Measurements from ENCODE around the gene MMP20. TPM values are rescaled to one million over a fixed set of nuclear protein-coding genes. Genes with fewer than 3 reads are reported as not detected.

Gene MMP20
- total and polyA plus RNA-seq, 2 experiments from 2014 or later, result not detected

DNA sequence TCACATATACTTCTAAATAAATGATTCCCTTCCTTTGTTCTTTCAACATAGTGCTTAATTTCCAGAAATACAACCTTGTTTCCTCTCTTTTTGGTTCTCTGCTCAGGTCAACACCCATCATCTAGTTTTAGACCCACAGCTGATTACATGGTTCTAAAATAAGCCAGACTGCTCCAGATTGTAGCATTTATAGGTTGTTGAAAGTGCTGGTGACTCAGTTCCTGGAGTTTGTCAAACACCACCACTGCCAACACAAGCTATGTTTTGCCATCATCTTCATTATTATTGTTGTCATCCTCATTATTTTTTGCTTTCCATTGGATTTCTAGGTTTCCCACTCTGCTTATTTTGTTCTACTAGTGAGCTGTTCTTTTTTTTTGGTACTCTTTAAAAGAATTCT, 22.3 kb upstream of the MMP20 start:
- TF ChIP-seq CTCF (IDR thresholded peaks at IDR 0.05; ENCODE audit: low read depth, low read length), result no peak
- no peak overlapping the region for H3K4me3 ChIP-seq
- H3K36me3 ChIP-seq, result no peaks in the 10 kb centered on the region
- H3K4me1 ChIP-seq (ENCODE audit: low read depth), result no peaks in the 10 kb centered on the region
- H3K27me3 ChIP-seq, result no peaks in the 10 kb centered on the region
- DNase-seq (ENCODE audit: low read depth in 1 of 2, low spot score in 1 of 2), result no peak
- no peaks in the 10 kb centered on the region for H3K9me3 ChIP-seq (ENCODE audit: low read depth)
- no peak overlapping the region for H3K27ac ChIP-seq

GRCh38 chr11:102643941-102644340, 18.8 kb upstream of the MMP20 start:
- no peaks in the 10 kb centered on the region for H3K27me3 ChIP-seq
- no peaks in the 10 kb centered on the region for H3K36me3 ChIP-seq
- H3K4me1 ChIP-seq (ENCODE audit: low read depth), result no peaks in the 10 kb centered on the region
- no peak for DNase-seq (ENCODE audit: low read depth in 1 of 2, low spot score in 1 of 2)
- no peak overlapping the region for H3K4me3 ChIP-seq
- no peak overlapping the region for H3K27ac ChIP-seq
- no peaks in the 10 kb centered on the region for H3K9me3 ChIP-seq (ENCODE audit: low read depth)
- no peak for TF ChIP-seq CTCF (IDR thresholded peaks at IDR 0.05; ENCODE audit: low read depth, low read length)

DNA sequence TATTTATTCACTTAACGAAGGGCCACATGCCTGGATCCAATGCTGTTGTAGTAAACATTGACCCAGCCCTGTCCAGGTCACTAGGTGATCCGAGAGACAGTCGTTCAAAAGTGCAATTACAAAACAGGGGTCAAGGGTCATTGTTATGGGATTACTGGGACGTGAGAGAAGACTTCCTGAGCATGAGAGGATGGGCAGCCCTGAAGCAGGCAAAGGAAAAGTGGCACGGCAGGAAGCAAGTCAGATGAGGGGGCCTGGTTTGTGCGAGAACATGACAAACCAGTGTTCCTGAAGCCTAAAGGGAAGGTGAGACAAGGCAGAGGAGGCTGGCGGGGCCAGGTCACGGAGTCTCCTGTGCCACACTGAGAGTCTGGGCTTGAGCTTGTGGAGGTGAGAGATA, 15.8 kb upstream of the MMP20 start:
- Histone ChIP-seq H3K36me3 (no peaks in the 10 kb centered on the region), H3K4me1 (ENCODE audit: low read depth) (no peaks in the 10 kb centered on the region), H3K27me3 (no peaks in the 10 kb centered on the region), H3K4me3 (no peak overlapping the region), H3K27ac (no peak overlapping the region), H3K9me3 (ENCODE audit: low read depth) (no peaks in the 10 kb centered on the region)
- TF ChIP-seq CTCF (IDR thresholded peaks at IDR 0.05; ENCODE audit: low read depth, low read length), result no peak
- DNase-seq (ENCODE audit: low read depth in 1 of 2, low spot score in 1 of 2), result no peak

DNA sequence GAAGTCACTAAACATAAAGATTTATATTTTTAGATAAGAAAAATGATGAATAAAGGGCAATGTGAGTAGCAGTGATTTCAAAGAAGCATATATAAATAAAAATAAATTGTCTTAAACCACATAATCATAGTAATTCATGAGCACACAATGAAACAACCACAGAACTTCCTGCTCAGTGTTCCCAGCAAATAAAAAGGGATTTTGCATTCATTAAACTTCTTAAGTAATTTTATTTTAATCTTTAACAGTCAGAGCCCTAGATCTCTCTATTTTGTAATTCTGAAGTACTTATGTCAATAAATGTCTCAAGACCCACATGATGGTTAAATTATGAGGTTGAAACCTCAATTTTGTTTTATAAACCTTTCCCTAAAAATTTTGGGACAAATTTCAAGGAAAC, 14.5 kb upstream of the MMP20 start:
- H3K36me3 ChIP-seq, result no peaks in the 10 kb centered on the region
- TF ChIP-seq CTCF (IDR thresholded peaks at IDR 0.05; ENCODE audit: low read depth, low read length), result no peak
- H3K4me1 ChIP-seq (ENCODE audit: low read depth), result no peaks in the 10 kb centered on the region
- H3K4me3 ChIP-seq, result no peak overlapping the region
- no peaks in the 10 kb centered on the region for H3K9me3 ChIP-seq (ENCODE audit: low read depth)
- H3K27ac ChIP-seq, result no peak overlapping the region
- H3K27me3 ChIP-seq, result no peaks in the 10 kb centered on the region
- DNase-seq (ENCODE audit: low read depth in 1 of 2, low spot score in 1 of 2), result no peak

DNA sequence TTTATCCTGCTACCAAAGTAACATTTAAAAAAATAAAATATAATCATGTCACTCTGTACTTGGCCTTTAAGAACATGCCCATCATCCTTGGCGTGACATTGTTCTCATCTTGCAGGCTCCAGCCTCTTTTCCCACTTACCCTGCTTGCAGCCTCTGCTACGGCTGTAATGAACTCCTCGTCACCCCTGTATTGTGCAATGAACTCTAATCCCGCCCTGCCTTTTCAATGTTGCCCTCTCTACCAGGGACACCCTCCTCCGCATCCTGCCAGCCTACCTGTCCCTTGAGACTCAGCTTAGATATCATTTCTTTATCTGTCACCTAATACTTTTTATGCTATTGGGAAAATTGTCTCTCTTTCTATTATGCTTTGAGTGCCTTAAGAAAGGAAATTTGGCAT, 12.6 kb upstream of the MMP20 start:
- Histone ChIP-seq H3K27me3 (no peaks in the 10 kb centered on the region), H3K4me3 (no peak overlapping the region), H3K9me3 (ENCODE audit: low read depth) (no peaks in the 10 kb centered on the region), H3K4me1 (ENCODE audit: low read depth) (no peaks in the 10 kb centered on the region), H3K36me3 (no peaks in the 10 kb centered on the region), H3K27ac (no peak overlapping the region)
- TF ChIP-seq CTCF (IDR thresholded peaks at IDR 0.05; ENCODE audit: low read depth, low read length), result no peak
- DNase-seq (ENCODE audit: low read depth in 1 of 2, low spot score in 1 of 2), result peak in 1 of 2 donors; percentile 32

Data from cardiac muscle cell (in vitro differentiated cells and primary cell).